CD4-positive, alpha-beta T cell treated with Interleukin-12 subunit alpha and Interleukin-12 subunit beta, for 1 hour (primary cell): ENCODE measurements around the gene RNF111.

Experiments used
- DNase-seq: peaks from one replicate; pipeline ENCODE4 v3.0.0-alpha.2; 2020

Gene RNF111

DNA sequence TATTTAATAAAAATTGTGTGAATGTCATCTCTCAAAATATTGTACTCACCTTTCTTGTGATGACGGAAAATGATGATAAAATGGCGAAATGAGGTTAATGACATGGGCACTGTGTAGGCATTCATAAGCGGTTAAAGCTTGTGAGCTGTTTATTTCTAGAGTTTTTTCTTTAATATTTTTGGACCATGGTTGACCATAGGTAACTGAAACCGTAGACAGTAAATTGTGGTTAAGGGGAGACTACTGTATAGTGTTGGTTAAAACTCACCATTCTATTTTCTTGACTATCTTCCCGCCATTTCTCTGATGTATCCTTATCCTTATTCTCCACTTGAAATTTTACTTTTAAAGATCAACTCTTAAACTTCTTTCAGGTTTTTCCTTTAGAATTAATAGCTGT, 14.5 kb downstream of the RNF111 start:
- DNase-seq: no peak

DNA sequence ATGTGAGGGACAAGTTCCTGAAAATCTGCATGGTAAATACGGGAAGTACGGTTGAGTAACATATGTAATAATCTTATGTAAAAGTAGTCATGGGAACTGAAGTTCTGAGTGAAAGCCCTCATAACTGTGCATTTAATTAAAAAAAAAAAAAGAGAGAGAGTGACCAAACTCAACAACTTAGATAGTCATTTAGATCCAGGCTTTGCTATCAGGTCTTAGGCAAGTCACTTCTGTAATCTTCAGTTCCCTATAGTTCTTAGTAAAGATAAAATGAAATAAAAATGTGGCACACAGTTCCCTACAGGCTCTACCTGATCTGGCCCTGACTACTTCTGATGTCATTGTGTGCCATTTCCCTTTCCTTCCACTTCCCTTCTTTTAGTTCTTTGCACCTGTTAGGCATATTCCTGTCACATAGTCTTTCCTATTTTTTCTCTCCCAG, 15.0 kb downstream of the RNF111 start:
- DNase-seq: no peak

DNA sequence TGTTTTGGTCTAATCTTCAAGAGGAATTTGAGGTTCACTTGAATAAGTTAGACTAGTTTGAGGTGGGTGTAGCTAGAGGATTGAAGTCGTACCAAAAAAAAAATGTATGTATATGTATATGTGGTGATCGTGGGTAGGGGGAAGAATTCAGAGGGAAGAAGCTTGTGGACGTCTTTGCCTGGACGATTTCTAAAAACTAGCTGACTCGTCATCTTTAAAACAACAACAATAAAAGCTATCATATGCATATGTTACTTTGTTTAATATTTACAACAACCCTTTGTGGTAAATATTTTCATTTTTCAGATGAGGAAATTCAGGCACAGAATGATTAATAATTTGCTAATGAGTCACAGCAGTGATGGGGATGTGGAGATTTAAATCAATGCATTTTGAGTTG, 18.1 kb downstream of the RNF111 start:
- DNase-seq: no peak

DNA sequence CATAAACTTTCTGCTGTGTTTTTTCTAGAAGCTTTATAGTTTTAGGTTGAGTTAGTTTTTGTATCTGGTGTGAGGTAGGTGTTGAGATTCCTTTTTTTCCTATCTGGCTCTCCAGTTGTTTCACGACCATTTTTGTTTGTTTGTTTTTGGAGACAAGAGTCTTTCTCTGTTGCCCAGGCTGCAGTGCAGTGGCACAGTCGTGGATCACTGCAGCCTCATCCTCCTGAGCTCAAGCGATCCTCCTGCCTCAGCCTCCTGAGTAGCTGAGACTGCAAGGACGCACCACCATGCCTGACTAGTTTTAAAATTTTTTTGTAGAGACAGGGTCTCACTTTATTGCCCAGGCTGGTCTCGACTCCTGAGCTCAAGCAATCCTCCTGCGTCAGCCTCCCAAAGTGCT, 20.6 kb downstream of the RNF111 start:
- DNase-seq: no peak

DNA sequence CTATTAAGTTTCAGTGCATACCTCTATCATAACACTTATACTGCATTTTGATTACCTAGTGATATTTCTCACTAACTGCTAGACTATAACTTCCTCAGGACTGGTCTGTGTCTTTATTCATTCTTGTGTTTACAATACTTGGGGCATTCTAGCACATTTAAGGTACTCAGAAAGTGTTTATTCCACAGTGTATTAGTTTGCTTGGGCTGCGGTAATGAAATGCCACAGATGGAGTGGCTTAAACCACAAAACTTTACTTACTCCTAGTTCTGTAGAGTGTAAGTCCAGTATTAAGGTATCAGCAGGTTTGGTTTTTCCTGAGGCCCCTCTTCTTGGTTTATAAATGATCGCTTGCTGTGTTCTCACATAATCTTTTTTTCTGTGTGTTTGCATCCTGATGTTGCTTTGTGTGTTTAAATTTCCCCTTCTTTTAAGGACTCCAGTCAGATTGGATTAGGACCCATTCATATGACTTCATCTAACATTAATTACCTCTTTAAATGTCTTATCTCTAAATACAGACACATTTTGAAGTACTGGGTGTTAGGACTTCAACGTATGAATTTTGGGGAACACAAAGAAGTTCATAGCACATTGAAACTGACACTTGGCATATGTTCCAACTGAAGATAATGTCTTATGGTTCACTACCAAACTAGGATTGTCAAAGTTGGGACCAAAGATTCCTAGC, 23.9 kb downstream of the RNF111 start:
- DNase-seq: no peak

DNA sequence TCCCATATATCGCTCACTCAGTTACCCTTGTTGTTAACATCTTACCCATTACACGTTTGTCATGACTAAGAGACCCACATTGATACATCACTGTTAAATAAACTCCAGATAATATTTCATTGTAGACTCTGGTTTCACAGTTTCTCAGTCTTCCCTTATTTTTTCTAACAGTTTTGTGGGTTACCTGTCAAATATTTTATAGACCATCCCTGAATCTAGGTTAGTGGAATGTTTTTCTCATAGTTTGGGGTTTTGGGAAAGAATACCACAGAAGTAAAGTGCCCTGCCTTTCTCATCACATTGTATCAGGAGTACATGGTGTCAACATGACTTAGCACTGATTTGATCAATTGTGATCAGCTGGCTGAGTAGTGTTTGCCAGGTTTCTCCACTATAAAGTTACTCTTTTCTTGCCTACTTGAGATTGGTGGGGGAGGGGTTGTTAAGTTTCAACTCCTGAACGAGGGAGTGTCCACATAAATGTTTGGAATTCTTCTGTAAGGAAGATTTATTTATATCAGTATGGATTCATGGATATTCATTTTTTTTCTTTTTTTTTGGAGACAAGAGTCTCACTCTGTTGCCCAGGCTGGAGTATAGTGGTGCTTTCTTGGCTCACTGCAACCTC, 25.9 kb downstream of the RNF111 start:
- no peak for DNase-seq

DNA sequence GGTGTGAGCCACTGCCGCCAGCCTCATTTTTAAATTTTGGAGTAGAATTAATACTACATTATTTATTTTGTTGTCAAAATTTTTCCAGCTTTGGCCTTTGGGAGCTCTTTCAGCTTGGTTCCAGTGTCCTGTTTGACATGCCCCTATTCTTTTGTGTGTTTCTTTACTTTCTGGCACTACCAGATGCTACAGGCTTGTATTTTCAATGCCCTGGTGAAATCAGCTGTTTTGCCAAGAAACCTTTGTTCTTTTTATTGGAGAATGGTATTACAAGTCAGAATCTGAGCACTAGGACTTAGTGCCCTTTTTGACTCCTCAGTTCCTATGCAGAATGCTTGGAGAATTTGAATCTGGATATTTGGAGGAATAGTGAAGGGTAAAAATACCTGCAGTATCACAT, 26.6 kb downstream of the RNF111 start:
- no peak for DNase-seq

DNA sequence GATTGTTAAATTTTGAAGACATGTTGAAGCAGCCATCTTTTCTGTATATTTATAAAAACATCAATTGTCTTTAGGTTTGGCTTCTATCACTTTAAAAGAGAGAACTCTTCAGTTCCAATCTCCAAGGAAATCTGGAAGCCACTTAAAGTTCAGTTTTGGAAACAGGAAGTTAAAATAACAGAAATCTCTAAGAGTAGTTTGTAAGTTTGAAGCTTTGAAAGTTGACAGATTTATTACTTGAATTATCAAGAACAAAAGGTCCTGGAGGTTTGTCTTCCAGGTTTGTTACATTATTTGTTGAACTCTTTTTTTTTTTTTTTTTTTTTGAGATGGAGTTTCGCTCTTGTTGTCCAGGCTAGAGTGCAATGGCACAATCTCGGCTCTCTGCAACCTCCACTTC, 30.0 kb downstream of the RNF111 start:
- DNase-seq: no peak

DNA sequence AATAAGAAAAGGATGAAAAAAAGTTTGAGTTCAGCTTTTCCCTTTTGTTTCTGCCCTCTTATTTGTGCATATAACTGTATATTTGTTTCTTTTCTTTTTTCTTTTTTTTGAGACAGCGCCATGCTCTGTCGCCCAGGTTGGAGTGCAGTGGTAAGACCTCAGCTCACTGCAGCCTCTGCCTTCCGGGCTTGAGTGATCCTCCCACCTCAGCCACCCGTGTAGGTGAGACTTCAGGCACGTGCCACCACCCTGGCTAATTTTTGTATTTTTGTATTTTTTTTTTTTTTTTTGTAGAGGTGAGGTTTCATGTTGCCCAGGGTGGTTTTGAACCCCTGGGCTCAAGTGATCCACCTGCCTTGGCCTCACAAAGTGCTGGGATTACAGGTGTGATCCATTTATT, 31.4 kb downstream of the RNF111 start:
- DNase-seq: no peak

DNA sequence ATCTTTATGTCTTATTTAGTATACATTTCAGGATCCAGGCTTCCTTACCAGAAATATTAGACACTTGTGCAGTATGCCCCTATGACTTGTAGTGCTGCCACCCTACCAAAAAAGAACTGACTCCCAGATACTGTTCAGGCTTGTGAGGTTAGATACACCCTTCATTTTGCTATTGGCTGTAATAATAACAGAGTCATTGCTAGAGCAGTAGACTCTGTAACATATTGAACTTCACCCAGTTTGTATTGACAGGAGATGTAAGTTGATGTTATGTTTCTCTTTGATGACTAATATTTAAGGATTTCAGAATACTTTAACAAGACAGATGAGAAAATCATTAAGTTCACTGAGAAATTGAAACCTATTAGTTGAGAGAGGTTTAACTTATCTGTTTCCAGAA, 32.9 kb downstream of the RNF111 start:
- no peak for DNase-seq

DNA sequence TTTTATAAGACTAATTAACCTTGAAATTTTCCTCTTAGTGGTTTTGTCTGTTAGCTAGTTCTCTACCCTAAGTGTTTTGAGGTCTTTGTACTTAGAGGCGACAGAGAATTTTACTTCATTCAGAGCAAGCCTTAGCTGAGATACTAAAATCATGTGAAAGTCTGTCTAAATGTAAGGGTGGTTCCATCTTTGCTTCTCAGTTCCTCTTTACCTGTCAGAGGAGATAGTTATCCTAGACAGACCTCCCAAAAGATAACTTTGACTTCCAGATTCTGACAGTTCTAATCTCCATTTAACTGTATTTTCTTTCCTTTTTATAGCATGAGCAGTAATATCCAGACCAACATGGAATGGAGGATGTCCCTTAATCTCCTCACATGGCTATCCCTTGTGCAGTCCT, 34.7 kb downstream of the RNF111 start:
- no peak for DNase-seq

DNA sequence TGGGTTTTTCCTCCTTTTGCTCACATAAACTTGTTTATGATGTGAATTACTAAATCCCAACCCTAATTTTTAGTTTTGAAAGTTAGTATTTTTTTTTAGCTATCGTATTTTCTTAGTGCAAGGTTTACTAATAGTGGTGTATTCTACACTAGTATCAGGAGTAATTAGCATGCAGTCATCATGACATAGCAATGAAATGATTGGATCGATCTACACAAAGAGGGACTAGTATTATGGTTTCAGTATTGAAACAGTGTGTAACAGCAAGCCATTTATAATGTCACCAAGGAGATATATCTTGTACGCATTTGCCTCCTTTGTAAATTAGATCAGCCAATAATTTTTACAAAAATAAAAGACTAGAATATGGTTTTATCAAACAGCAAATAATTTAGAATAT, 38.7 kb downstream of the RNF111 start:
- DNase-seq: no peak

DNA sequence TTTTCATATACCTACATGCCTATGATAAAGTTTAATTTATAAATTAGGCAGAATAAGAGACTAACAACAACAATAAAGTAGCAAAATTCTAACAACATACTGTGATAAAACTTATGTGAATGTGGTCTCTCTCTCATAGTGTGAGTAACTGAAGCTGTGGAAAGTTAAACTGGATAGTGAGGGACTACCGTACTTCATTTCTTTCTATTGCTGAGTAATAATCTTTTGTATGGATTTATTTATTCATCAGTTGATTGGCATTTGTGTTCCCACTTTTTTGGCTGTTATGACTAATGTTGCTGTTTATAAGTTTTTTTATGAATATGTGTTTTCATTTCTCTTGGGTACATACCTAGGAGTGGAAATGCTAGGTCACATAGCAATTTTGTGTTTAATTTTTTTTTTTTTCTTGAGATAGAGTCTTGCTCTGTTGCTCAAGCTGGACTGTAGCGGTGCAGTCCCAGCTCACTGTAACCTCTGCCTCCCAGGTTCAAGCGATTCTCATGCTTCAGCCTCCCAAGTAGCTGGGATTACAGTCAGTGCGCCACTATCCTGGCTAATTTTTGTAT, 41.0 kb downstream of the RNF111 start:
- DNase-seq: no peak

DNA sequence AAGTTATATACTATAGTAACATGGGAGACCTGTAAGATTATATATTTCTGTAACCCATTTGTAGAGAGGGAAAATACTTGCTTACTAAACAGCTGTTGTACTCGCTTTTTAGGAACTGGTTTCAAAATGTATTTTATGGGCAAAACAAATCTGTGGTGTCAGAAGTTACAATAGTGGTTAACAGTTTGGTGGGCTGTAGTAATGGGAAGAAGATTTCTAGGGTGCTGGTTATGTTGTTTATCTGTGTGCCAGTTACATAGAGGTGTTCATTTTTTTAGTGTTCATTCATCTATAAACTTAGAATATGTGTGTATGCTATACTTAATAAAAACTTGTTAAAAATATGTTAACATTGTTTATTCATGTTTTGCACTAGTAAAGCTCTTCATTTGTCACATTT, 42.1 kb downstream of the RNF111 start:
- no peak for DNase-seq

DNA sequence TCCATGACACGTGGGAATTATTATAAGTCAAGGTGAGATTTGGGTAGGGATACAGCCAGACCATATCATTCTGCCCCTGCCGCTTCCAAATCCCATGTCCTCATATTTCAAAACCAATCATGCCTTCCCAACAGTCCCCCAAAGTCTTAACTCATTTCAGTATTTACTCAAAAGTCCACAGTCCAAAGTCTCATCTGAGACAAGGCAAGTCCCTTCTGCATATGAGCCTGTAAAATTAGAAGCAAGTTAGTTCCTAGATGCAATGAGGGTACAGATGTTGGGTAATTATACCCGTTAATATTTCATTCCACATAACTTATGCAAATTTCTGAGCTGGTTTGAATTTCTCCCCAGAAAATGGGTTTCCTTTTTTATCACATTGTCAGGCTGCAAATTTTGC, 47.7 kb downstream of the RNF111 start:
- DNase-seq: no peak

DNA sequence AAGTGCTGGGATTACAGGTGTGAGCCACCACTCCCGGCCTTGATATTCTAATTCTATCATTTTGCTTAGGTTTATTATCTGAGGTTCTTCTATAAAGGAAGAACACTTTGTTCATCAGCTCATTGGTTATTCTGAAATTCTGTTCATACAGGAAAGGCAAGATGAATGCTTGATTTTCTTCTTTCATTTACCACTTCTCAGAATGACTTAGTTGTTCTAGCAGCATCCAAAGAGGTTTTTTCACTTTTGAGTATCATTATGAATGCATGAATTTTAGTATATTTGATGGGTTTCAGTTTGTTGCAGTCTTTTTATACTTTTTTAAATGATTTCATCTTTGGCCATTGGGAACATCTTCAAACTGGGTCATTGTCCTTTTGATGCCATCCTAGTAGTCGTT, 51.8 kb downstream of the RNF111 start:
- no peak for DNase-seq

DNA sequence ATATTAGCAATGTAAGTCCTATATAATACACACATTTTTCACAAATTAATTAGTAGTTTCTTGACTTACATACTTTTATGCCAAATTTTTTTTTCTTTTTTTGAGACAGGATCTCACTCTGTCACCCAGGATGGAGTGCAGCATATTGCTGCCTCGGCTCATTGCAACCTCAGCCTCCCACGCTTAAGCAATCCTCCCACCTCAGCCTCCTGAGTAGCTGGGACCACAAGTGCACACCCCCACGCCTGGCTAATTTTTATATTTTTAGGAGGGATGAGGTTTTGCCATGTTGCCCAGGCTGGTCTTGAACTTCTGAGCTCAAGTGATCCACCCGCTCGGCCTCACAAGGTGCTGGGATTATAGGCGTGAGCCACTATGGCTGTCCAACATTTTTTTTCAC, 54.6 kb downstream of the RNF111 start:
- no peak for DNase-seq

DNA sequence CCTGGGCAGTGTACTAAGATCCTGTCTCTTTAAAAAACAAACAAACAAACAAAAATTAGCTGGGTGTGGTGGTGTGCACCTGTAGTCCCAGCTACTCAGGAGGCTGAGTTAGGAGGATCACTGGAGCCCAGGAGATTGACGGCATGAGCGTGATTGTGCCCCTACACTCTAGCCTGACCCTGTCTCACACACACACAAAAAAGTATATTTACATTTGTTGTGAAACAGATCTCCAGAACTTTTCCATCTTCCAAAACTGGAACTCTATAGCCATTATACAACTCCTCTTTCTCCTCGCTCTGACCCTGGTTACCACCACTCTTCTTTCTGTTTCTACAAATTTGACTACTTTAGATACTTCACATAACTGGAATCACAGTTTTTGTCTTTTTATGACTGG, 61.4 kb downstream of the RNF111 start:
- DNase-seq: no peak

DNA sequence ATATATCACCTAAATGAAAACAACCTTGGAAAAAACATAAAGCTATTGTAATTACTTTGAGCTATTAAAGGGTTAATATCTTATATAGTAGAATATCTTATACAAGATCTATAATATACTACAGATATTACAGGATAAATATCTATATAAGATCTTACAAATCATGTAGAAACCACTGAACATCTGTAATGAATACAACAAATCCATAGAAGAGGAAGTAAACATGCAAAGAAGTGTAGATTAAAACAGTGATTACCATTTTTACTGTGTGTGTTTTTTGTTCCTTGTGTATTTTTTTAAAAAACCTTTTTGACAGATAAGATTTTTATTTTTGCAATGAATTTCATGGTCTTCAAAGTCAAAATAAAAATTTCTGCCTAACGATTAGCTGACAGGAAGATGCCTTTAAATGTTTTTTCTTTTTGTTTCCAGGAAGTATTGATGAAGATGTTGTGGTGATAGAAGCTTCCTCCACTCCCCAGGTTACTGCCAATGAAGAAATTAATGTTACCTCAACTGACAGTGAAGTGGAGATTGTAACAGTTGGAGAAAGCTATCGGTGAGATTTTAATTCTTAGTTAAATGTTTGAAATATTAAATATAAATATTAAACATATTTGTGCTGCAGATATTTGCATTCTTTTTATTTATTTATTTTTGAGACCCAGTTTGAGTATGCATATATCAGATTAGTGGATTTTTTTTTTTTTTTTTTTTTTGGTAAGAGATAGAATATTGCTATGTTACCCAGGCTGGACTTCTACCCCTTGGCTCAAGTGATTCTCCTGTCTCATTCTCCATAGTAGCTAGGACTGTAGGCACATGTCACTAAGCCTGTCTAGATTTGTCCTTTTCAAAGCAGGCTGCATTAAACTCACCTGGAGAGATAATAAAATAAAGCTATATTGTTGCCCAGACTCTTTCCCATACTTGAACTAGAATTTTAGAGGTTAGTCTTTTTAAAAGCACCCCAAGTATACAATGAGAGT, 64.7 kb downstream of the RNF111 start:
- peak; percentile 7 for DNase-seq

DNA sequence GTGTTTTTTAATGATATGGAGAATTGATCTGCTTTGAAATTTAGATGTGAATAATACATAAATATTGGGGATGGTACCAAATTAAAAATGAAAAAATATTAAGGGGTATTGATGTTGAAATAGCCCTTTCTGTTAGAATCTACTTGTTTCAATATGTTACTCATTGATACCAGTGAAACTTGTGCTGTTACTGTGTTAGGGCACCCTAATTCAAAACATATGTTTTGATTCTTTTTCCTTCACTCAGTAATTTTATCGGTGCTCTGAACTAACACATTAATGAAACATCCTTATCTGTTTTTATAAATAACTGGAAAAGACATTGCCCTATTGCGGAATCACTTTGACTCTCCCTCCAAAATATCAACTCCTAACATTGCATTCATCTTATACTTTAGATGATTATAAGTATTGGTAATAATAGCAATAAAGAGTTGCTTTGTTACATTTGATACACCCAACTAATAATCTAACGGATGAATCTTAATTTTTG, 65.5 kb downstream of the RNF111 start:
- DNase-seq: no peak

DNA sequence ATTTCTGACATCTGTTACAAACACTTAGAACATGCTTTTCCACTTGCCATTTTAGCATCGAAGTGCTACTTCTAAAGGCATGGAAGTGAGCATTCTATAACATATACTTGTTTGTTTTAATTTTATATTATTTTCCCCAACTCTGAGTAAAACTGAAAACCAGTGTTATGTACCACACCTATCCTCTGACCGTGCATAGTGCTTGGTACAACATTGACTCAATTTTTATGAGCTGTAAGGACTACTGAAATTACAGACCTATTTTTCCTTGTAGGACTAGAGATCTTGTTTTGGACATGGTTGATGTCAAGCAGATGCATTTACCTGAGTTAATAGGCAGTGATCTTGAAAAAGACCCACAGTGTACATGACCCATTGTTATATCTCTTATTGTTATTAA, 66.0 kb downstream of the RNF111 start:
- DNase-seq: no peak

DNA sequence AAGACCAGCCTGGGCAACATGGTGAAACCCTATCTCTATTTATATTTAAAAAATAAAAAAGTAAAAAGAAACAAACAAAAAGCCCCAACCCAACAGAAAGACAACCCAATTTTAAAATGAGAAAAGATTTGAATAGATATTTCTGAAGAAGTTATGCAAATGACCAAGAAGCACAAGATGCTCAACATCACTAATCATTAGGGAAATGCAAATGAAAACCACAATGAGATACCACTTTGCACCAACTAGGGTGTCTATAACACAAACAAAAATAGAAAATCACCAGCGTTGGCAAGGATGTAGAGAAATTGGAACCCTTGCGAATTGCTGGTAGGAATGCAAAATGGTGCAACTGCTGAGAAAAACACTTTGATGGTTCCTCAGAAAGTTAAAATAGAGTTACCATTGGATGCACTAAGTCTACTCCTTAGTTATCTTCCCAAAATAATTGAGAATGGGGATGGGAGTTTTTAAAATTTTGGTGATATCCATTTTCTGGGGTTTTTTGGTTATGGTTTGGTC, 71.7 kb downstream of the RNF111 start:
- no peak for DNase-seq

DNA sequence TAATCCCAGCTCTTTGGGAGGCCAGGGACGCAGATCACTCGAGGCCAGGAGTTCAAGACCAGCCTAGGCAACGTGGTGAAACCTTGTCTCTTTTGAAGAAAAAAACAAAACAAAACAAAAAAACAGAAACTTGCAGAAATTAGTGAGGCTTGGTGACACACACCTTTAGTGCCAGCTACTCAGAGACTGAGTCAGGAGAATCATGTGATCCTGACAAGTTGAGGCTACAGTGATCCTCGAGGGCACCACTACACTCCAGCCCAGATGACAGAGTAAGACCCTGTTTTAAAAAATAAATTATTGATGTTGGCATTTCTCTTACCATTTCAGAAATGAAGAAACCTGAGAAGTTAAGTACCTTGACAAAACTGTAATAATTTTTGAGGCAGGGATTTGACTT, 72.9 kb downstream of the RNF111 start:
- DNase-seq: no peak
